ENCODE measurements around the gene ZNF423.

The ZNF423 gene

DNA sequence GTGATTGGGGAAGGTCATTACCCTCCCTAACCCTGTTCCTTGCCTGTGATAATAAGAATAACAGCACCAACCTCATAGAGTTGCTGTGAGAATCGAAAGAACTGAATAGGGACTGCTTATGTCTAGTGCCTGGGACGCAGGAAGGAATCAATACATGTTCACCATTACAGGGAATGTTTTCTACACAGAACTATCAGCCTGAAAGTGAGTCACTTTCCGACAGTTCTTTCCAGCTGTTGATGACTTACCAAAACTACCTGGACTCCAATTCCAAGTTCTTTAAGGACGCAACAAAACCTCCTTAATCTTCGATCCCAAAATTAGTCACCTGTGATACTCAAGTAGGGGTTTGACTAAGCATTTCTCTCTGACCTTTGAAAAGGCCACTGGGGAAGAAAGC is 29.4 kb downstream of the ZNF423 start:
- no peak for DNase-seq (ENCODE audit: low read depth in 2 of 2)

DNA sequence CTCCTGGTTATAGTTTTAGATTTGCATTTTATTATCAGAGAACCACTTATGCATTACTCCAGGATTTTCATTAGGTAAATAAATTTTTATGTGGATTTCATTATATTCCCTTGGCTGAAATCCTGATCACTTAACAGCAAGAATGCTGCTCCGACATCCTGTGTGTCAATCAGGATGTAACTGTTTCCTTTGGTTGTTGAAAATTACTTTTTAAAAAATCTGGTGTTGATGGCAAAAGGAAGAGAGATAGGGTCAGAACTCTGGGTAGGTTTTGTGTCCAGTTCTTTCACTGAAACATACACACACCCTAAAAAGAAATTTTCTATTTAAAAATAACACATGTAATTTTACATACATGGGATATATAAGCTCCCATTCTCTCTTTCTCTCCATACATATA is 30.9 kb downstream of the ZNF423 start:
- DNase-seq (ENCODE audit: low read depth in 2 of 2) = no peak

DNA sequence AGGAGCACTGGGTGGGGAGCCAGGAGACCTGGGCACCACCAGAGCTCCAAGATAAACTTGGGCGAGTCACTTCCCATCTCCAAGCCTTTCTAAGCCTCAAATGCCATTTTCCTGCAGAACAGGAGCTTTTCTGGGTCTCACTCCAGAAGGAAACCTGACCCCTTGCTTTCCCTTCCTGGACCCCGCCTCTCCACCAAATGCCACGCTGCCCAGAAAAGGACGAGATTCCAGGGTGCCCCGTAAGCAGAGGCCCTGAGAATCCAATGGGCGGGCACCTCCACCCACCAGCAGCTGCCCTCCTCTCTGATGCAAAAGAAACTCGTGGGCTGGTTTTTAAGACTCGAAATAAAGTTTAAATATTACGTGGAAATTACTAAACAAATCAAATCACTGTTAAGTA is 31.3 kb downstream of the ZNF423 start:
- DNase-seq (ENCODE audit: low read depth in 2 of 2) = no peak

DNA sequence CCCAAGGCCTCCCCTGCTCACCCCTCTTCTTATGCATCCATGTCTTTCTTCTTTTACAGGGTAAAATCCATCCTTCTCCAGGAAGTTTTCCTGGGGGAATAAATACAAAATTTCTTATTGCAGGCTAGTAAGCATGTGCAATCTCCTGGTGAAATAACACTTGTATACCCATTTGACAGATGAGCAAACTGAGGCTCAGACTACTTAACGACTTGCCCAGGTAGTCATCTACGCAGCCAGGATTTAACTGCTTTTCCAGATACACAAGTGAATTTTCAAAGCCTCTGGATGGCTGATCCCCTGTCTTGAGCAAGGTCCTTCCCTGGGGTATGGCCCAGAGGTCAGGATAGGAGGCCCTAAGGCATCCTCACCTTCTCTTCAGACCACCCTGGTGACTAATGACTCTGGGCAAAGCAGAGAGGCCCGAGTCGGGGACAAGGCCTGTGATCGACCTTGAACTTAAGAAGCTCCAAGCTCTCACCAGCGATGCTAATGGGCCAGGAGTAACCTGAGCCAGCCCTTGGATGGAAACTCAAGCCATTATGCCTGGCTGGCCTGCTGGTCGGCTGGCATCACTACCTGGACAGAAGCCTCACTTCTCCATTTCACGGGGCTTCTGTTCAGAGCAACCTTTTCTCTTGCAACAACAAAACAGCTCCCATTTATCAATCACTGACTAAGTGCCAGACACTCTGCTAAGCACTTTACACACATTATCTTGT is 33.1 kb downstream of the ZNF423 start:
- DNase-seq (ENCODE audit: low read depth in 2 of 2) = no peak

DNA sequence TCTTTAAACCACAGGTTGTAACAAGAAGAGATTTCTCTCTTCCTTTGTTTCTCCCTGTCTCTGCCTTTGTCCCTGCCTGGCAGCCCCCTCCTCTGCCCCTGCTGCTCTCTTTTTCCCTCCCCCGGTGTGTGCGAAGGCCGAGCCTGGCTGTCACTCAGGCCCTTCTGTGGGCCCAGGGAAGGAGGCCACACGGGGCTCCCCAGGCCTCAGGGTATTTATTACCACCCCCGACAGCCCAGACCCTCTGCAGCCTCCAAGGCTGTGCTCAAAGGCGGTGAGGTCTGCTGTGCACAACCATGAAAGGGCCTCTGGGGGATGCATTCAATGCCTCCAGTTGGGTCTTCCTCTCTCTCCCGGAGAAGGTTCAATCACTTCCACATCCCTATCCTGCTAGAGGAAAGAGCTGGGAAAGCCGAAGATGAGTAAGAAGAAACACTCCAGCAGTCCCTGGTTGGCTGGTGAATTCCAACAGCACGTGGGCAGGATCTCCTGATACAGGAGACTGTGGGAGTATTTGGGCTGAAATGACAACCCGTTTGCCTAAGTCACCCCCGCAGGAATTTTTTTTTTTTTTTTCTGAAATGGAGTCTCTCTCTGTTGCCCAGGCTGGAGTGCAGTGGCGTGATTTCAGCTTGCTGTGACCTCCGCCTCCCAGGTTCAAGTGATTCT is 34.2 kb downstream of the ZNF423 start:
- DNase-seq (ENCODE audit: low read depth in 2 of 2) = no peak

DNA sequence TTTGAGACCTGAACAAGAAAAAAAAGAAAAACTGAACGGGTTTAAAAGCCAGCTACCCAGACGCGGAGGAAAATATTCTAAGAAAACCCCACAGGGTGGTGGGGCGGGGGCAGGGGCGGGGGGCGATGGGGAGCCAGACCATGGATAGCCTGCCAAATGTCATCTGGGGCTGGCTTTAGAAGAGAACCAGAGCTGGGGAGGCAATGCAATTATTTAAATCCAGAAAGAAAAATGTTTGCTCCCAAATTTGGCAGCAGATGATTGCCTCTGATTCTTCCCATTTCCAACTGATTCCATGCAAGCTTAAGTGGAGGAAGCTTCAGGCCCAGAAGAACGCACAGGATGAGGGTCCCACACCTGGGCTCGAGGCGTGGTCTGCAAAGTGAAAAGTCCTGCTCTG is 34.8 kb downstream of the ZNF423 start:
- DNase-seq (ENCODE audit: low read depth in 2 of 2) = no peak

DNA sequence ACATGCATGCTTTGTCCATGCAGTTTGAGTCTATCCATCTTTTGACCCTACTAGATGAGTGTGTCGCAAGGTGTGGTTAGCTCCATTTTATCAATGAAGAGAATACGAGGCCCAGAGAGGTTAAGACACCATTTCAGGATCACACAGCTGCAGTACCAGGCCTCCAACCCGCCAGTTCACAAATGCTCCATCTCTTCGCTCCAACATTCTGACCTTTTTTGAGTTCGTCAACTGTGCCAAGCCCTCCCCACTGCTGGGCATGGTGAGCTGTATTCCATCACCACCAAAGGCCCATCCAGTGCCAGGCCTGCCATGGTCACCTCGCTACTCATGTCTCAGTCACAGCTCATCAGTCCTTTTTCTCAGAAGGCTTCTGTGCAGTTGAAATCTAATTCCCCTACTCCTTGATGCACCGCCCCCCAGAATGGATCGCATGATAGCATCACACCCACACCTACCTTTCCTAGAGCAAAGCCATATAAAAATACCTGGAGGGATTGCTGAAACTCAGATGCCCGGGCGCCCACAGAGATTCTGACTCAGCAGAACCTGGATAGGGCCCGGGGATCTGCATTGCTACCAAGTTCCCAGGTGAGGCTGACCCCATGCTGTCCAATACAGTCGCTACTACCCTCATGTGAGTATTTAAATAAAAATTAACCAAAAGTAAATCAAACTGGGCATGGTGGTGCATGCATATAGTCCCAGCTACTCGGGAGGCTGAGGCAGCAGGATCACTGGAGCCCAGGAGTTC is 38.0 kb downstream of the ZNF423 start:
- DNase-seq (ENCODE audit: low read depth in 2 of 2) = no peak

DNA sequence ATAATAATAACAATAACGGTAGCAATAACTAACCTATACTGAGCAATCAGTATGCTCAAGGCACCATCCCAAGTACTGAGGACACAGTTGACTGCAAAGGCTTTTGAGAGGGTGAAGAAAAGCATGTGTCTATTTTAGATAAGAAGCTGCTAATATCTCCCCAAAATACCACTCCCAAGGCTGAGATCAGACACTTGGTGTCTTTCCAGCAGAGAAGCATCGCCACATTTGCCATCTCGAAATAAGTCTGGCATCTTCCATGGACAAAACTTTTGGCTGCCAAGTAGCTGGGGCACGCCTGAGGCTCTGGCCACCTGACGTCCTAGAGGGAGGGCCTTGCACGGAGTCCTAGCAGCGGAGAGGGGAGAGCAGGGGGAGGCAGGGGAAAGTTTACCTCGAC is 39.0 kb downstream of the ZNF423 start:
- DNase-seq (ENCODE audit: low read depth in 2 of 2) = no peak

DNA sequence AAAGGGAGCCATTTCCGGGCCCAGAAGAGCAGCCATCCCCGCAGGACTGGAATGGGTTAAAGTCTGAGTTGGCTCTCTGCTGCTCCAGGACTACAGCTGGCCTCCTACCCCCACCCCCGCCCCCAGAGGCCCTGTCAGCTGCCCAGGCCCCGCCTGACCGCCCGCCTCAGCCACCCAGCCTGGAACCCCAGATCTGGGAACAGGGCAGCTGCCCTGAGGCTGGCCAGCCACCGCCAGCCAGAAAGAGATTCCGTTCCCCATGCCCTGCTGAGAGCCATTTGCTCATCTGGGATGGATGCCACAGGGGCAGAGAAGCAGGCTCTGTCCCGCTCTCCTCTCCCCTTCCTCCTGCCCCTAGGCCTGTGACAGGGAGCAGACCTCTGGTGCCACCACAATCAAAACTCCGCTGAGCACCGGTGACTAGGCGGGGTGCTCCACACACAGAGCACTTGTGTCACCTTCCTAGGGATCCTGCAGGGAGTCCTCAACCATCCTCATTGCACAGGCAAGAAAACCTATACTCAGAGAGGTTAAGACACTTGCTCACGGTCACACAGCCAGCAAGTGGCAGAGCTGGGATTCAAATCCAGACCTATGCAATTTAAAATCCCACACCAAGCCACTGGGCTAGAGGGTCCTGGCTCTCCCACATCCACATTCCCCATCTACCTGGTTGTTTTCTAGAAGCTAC is 44.1 kb downstream of the ZNF423 start:
- DNase-seq (ENCODE audit: low read depth in 2 of 2) = no peak

DNA sequence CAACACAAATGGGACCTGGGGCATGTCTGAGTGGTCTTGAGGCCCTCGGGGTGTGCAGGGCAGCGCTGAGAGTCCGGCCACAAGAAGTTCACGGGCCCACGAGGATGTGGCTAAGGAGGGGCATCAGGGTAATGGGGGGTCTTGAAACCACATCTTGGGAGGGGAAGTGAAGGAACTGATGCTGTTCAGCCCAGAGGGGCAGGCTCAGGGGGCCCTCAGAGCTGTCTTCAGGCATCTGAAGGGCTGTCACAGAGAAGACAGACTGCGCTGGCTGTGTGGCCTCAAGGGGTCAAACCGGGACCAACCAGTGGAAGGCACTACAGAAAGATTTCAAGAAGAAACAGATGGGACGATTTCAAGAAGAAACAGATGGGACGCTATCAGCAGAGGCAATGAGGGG is 45.1 kb downstream of the ZNF423 start:
- DNase-seq (ENCODE audit: low read depth in 2 of 2) = no peak

DNA sequence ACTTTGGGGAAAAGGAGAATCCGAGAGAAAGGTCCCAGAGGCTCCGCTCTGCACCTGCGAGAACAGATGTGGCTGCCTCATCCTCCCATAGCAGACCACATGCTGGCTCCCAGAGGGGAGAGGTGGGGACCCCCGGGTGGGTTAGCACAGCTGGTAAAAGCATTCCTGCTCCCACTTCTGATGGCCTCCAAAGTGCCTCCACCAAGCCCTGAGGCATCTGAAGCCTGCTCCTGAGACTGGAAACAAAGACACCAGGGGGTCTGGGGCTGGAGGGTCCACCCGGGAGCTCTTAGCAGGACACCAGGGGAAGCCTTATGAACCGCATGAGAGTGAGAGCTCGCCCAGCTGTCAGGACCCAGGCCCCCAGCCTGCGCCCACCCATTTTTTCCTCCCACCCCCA is 46.4 kb downstream of the ZNF423 start:
- no peak for DNase-seq (ENCODE audit: low read depth in 2 of 2)

DNA sequence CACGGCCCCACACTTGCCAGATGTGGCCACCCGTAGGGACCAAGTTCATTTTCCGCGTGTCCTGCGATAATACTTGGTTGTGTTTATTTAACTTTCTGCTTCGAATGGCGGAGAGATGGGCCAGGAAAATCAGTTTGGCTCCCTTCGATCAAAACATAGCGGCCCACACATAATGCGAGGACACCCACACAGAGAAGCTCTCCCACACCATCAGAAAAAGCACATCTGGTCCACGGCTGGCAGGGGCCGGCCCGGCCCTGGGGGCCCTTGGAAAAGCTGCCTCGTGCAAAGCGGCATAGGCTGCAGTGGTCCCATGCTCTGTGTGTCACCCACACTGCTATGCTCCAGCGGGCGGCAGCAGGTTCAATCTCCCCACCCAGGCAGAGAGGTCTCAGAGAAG is 46.9 kb downstream of the ZNF423 start:
- no peak for DNase-seq (ENCODE audit: low read depth in 2 of 2)

DNA sequence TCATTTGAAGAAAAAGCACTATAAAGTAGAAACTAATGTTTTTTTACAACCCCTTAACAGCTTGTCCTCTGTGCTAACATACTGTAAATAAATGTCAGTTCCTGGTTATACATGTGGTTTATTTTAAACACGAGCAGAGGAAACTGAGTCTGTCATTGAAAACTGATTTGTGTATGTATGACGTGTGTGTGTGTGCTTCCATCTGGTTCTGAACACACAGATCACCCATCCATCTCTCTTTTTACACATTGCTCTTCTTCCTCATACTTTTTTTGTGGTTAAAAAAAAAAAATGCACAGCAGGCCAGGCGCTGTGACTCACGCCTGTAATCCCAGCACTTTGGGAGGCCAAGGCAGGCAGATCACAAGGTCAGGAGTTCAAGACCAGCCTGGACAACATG is 49.5 kb downstream of the ZNF423 start:
- no peak for DNase-seq (ENCODE audit: low read depth in 2 of 2)

DNA sequence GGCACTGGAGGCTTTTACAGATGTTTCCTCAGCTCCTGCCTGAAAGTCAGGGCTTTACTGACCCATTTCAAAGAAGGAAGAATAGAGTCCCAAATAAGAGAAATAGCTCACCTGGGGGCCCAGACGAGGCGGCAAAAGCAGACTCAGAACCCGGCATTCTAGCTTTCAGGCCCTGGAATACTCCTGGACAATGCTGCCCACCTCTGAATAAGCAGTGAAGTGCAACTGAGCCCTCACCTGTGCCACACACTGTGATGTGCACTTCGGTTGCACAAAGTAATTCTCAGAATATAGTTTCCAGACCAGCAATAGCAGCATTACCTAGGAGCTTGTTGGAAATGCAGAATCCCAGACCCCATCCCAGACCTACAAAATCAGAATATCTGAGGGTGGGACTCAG is 54.6 kb downstream of the ZNF423 start:
- no peak for DNase-seq (ENCODE audit: low read depth in 2 of 2)

DNA sequence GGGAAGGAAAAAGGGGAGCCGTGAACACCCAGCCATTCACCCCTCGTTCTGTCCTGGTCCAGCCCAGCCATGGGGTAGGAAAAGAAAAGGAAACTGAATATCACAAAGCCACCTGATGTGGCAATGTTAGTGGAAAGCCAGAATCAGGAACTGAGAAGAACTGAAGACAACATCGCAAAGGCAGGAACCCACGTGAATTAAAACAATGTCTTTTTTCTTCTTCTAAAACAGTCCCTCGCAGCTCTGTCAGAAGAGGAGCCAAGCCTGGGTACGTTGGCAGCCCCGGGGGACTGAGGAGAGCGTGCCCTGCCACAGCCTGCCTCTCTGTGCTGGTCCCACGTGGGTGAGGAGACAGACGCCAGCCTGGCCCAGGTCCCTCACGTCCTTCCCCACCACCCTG is 55.0 kb downstream of the ZNF423 start:
- no peak for DNase-seq (ENCODE audit: low read depth in 2 of 2)

DNA sequence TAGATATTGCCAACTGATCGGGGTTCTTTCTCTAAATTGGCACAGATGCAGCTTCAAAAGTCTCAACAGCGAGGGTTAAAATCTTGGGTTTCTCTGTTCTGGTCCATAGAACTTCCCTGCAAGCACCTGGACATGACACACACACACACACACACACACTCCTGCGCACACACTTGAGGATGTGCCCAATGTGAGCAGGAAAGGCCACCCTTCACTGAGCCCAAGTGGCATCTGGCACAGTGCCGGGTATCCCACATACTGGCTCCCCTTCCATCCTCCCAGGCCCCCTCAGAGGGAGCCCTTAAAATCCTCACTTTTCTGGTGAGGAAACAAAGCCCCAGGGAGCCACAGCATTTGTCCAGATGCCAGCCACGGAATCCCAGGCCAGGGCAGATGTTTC is 55.5 kb downstream of the ZNF423 start:
- DNase-seq (ENCODE audit: low read depth in 2 of 2) = no peak

DNA sequence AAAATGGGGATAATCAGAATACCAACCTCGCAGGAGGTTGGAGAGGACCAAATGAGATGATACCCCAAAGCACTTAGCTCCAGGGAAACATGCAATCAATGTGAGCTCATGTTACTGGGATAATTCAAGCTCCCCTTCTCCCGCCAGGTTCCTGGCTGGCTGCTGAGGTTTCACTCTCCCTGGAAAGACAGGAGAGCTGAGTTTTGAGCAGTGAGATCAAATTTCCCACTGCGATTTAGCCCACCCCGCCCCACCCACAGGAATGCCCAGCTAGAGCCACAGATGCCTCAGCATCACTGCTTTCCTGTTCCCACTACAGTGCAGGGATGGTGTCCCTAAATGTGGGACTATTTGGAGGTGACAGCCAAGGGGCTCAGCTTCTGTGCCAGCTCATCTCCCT is 56.7 kb downstream of the ZNF423 start:
- no peak for DNase-seq (ENCODE audit: low read depth in 2 of 2)

DNA sequence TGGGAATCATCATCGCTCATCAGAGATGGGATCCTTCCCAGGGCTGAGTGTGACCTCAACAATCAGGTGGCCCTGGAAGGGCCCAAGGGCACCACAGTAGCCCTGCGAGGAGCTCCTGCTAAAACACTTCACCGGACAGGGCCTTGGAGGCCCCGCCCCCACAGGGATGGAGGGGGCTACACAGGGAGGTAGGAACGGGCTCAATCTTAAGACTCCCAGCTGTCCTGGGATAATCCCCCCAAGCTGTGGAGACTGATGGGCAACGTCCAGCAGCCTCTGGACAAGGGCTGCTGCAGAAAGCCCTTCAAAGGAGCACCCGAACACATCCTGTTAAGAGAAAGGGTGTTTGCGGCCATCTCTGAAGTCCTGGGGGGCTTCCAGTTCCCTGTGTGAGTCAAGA is 60.4 kb downstream of the ZNF423 start:
- no peak for DNase-seq (ENCODE audit: low read depth in 2 of 2)

DNA sequence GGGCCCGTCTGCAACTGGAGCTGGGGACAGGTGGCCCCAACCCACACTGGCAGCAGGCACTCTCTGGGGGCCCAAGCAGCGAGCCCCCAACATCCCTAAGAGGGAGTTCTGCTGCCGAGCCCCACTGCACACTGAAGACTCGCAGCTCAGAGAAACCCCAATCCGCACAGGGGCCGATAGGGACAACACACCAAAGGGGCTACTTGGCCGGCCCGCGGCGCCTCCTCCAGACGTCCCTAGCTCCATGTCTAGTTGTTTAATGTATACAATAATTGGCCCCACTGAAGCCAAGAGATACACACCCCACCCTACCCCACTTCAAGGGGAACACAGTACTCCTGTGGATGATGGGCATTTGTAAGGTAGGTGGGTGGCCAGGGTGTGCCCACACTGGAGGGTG is 62.7 kb downstream of the ZNF423 start:
- no peak for DNase-seq (ENCODE audit: low read depth in 2 of 2)

DNA sequence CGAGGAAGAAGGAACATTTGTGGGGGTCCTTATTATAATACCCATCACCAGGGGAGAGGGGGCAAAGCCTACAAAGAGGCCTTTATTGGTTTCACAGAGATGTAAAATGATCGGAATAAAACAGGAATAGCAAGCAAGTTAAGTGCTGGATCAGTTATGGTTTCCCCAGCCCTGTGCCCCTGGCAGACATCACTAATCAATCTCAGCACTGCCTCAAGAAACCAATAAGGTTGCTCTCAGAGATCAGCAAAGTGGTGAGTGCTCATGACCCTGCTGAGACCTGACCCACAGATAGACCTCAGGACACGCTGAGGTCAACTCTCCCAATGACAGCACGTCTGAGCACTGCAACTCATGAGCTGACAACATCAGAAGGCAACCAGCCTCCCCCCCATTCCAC is 66.3 kb downstream of the ZNF423 start:
- DNase-seq (ENCODE audit: low read depth in 2 of 2) = no peak

DNA sequence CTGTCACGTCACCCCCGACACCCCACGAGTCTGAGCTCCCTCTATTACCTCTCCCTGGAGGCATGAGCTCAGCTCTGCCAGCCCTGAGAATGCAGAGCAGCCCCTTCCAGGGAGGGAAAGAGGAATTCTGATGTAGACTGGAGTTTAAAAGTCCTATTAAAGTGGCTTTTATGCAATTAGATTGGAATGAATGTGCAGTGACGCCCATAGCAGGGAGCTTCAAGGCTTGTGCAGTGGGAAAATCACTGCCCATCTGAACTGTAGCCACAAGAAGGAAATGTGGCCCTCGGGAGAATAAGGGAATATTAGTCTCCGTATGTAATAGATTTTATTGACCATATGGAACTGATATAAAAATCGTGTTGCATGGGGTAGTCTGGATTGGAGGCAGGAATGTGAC is 66.9 kb downstream of the ZNF423 start:
- DNase-seq (ENCODE audit: low read depth in 2 of 2) = no peak

DNA sequence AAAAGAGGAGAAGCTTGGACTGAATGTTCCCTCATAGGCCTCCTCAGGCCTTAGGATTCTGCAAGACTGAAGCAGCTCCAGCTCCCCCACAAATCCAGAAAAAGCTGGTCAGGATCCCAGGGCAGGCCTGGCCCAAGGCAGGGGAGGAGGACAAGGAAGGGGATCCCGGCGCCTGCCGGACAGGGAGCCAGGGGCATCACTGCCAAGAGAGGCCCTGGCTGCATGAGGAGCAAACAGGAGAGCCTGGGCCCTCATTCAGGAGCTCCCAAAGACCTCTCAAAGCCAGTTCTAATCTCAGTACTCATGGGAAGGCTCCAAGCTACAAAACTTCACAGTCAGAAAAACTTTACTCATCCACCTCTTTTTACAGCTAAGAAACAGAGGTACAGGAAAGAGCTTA is 67.3 kb downstream of the ZNF423 start:
- no peak for DNase-seq (ENCODE audit: low read depth in 2 of 2)

All from stimulated activated CD4-positive, alpha-beta T cell treated with anti-CD3 and anti-CD28 coated beads, Interleukin-12 subunit alpha, Interleukin-12 subunit beta, amount 100 ng/mL, for 24 hours (primary cell).